Breast epithelium (tissue), 3 donors: ENCODE measurements around the gene SLC4A2.

ENCODE experiments used
- POLR2A ChIP-seq: fragments of 450-650 bp; IDR thresholded peaks from one replicate; pipeline ENCODE4 v1.6.1; 2016; ENCODE audit warnings: antibody characterized with exemption, mild to moderate bottlenecking, moderate library complexity
- POLR2AphosphoS5 ChIP-seq, 3 donors: sonication (generic); formaldehyde crosslinking; IDR thresholded peaks; one replicate each; pipeline ENCODE4 v1.6.1; 2017; ENCODE audit warnings: antibody characterized with exemption in 3 of 3
- TF ChIP-seq, protein P1 (sequence below), 3 donors: fragments of 450-650 bp; IDR thresholded peaks; one replicate each; pipeline ENCODE4 v1.5.1; 2016 to 2017; ENCODE audit warnings: antibody characterized with exemption in 3 of 3, mild to moderate bottlenecking in 3 of 3, moderate library complexity in 3 of 3

DNA sequence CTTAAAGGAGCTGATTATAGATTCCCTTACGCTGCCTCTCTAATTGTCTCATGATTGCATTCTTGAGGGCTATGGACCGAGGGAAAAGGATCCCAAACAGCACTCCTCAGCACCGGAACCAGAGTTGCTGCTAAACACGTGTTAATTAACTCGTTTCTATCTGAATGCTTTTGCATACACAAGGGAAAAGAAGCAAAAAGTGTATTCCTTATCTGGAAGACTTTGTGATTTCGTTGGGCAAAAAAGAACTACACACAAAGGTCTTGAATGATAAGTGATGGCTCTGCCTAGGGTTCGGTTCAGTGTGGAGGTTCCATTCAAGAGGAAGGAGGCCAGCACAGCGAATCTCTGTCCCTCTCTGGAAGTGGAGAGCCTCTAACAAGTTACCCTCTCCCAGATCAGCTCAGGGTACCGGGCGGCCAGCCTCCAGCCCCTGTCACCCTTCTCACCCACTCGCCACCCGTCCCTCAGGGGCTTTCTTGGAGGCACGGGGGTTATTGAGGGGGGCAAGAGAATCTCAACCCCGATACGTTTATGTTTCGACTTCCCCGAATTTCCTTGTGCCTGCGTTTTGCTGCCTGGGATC, 515 bp upstream of the SLC4A2 start:
- TF ChIP-seq POLR2A (no peak), POLR2AphosphoS5 (IDR thresholded peaks at IDR 0.05) (no peak)
- TF ChIP-seq, protein P1, sequence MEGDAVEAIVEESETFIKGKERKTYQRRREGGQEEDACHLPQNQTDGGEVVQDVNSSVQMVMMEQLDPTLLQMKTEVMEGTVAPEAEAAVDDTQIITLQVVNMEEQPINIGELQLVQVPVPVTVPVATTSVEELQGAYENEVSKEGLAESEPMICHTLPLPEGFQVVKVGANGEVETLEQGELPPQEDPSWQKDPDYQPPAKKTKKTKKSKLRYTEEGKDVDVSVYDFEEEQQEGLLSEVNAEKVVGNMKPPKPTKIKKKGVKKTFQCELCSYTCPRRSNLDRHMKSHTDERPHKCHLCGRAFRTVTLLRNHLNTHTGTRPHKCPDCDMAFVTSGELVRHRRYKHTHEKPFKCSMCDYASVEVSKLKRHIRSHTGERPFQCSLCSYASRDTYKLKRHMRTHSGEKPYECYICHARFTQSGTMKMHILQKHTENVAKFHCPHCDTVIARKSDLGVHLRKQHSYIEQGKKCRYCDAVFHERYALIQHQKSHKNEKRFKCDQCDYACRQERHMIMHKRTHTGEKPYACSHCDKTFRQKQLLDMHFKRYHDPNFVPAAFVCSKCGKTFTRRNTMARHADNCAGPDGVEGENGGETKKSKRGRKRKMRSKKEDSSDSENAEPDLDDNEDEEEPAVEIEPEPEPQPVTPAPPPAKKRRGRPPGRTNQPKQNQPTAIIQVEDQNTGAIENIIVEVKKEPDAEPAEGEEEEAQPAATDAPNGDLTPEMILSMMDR (IDR thresholded peaks at IDR 0.05) = no peak
